Activated T-helper 17 cell treated with anti-CD3 and anti-CD28 coated beads, Interleukin-2, amount 50 U/mL, for 72 hours (primary cell): Measurements from ENCODE around the gene GGT6. TPM values are rescaled to one million over a fixed set of nuclear protein-coding genes. Genes with fewer than 3 reads are reported as not detected.

Experiments
- ATAC-seq: fragments of 150-1000 bp; cut with Tn5 transposase; replicated peaks from 2 replicates; pipeline ENCODE4 v1.10.0; 2021; ENCODE audit warnings: mild to moderate bottlenecking, moderate library complexity
- H3K27ac Mint-ChIP-seq: one replicate; pipeline ENCODE4 v1.8.0; 2022; ENCODE audit warnings: mixed read lengths
- H3K27me3 Mint-ChIP-seq: one replicate; pipeline ENCODE4 v1.8.0; 2022; ENCODE audit warnings: mixed read lengths
- H3K36me3 Mint-ChIP-seq: one replicate; pipeline ENCODE4 v1.8.0; 2022; ENCODE audit warnings: low read depth, mild to moderate bottlenecking, mixed read lengths
- H3K4me1 Mint-ChIP-seq: one replicate; pipeline ENCODE4 v1.8.0; 2022; ENCODE audit warnings: mixed read lengths
- H3K4me3 Mint-ChIP-seq: one replicate; pipeline ENCODE4 v1.8.0; 2022; ENCODE audit warnings: mild to moderate bottlenecking, mixed read lengths
- H3K9me3 Mint-ChIP-seq: one replicate; pipeline ENCODE4 v1.8.0; 2022; ENCODE audit warnings: mixed read lengths
- total RNA-seq, 2 donors: library from RNA; stranded (reverse); gene quantifications; one replicate each; pipeline ENCODE4 v1.2.3, GENCODE V29; 2022

GGT6 gene
- total RNA-seq, 2 donors from 2014 or later, result not detected

GRCh38 chr17:4512156-4513112 lies 47.9 kb downstream of the GGT6 start:
- peaks cover 12% of the 10 kb centered on the region for H3K4me1 Mint-ChIP-seq
- no peak overlapping the region for H3K4me3 Mint-ChIP-seq
- no peaks in the 10 kb centered on the region for H3K27me3 Mint-ChIP-seq
- ATAC-seq, result no peak
- H3K9me3 Mint-ChIP-seq, result no peaks in the 10 kb centered on the region
- no peak overlapping the region for H3K27ac Mint-ChIP-seq
- no peaks in the 10 kb centered on the region for H3K36me3 Mint-ChIP-seq

GRCh38 chr17:4511199-4511932 lies 49.0 kb downstream of the GGT6 start:
- peaks cover 12% of the 10 kb centered on the region for H3K4me1 Mint-ChIP-seq
- no peak for ATAC-seq
- no peak overlapping the region for H3K4me3 Mint-ChIP-seq
- no peaks in the 10 kb centered on the region for H3K9me3 Mint-ChIP-seq
- H3K36me3 Mint-ChIP-seq, result no peaks in the 10 kb centered on the region
- peak overlapping the region; percentile 30 for H3K27ac Mint-ChIP-seq
- H3K27me3 Mint-ChIP-seq, result no peaks in the 10 kb centered on the region

DNA sequence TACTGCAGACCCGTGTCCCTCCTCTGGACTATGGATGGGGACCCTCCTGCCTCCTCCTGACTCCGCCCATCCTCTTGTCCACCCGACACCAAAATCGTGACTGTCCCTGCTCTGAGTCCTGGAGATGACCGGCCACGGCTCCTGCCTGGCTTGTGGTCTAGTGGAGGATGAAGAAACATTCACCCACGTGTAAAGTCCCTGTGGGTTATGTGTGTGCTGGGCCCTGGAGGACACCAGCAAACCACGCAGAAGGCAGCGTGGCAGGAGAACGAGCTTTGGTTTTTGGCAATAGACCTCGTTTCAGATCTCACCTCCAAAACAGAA lies 49.8 kb downstream of the GGT6 start:
- Mint-ChIP-seq H3K27ac (peak overlapping the region; percentile 30), H3K4me1 (peaks cover 12% of the 10 kb centered on the region), H3K9me3 (no peaks in the 10 kb centered on the region), H3K36me3 (no peaks in the 10 kb centered on the region), H3K4me3 (no peak overlapping the region), H3K27me3 (no peaks in the 10 kb centered on the region)
- no peak for ATAC-seq

DNA sequence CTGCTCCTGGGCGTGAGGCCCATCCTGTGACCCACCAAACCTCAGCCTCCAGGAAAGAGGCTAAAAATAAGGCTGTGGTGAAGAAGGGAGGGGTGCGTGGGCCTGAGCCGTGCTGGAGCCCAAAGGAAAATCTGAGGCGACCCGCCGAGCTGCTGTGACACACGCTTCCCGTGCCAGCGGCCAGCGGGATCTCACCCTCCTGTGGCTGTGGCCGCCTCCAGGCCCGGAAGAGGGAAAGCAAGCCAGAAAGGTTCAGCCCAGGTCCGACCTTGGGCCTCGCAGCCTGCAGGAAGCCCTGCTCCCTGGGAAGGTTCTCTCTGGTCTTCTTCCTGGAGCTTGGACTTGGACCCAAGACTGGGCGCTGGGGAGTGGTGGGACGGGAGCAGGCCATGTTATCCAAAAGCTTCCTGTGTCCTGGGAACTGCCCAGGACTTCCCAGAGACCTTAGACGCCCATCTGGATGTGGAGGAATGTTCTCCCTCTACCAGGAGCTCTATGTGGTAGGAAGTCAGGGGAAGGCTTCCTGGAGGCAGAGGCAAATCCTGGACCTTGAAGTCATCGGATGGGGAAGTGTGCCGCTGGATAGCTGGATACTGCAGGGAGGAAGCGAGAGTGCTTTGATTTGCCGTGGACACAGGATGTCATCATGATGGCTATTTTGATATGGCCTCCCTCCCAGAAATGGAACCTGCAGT lies 50.3 kb downstream of the GGT6 start:
- peak; percentile 26 for ATAC-seq
- peak overlapping the region; percentile 27 for H3K4me3 Mint-ChIP-seq
- peak overlapping the region; percentile 73 for H3K27ac Mint-ChIP-seq
- no peaks in the 10 kb centered on the region for H3K36me3 Mint-ChIP-seq
- H3K27me3 Mint-ChIP-seq, result peaks cover under 1% of the 10 kb centered on the region
- H3K4me1 Mint-ChIP-seq, result peaks cover 17% of the 10 kb centered on the region
- no peaks in the 10 kb centered on the region for H3K9me3 Mint-ChIP-seq

DNA sequence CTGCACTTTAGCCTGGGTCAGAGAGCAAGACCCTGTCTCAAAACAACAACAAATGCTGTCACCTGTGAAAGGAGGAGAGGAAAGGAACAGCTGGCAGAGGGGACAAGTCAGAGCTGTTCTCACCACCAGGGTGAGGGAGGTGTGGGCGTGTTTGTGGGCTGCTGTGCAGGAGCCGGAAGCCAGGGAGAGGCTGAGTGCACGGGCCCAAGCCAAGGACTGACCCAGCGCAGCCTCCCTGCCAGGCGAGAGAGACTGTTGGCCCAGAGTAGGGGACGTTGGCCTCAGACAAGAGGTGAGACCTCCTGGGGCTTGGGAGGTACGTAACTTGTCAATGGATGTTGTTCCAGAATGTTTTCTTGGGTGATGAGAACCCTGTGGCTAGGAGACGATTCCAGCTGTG lies 51.0 kb downstream of the GGT6 start:
- Mint-ChIP-seq H3K4me1 (peaks cover 23% of the 10 kb centered on the region), H3K9me3 (no peaks in the 10 kb centered on the region), H3K27ac (peak overlapping the region; percentile 73), H3K27me3 (peaks cover 4% of the 10 kb centered on the region), H3K36me3 (no peaks in the 10 kb centered on the region), H3K4me3 (peak overlapping the region; percentile 27)
- peak; percentile 78 for ATAC-seq

DNA sequence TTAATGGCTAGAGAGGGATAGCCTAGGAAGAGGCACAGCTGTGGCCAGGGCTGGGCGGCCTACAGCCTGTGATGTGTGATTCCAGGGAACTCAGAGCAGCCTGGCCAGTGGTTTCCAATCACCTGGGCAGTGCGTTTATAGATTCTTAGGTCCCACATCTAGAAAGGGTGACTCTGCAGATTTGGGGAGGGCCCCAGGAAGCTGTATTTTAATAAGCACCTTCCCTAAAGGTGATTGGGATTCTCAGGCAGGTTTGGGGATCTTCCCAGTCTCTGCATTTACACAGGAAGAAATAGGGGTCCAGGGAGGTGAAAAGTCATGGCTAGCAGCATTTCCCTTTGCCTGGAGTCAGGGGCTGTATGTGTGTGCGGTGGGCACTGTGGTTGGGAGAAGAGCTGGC lies 52.2 kb downstream of the GGT6 start:
- peaks cover 4% of the 10 kb centered on the region for H3K27me3 Mint-ChIP-seq
- H3K27ac Mint-ChIP-seq, result peak overlapping the region; percentile 73
- H3K36me3 Mint-ChIP-seq, result no peaks in the 10 kb centered on the region
- H3K4me1 Mint-ChIP-seq, result peaks cover 29% of the 10 kb centered on the region
- no peak for ATAC-seq
- no peaks in the 10 kb centered on the region for H3K9me3 Mint-ChIP-seq
- H3K4me3 Mint-ChIP-seq, result no peak overlapping the region

GRCh38 chr17:4507361-4508111 lies 52.8 kb downstream of the GGT6 start:
- peaks cover 29% of the 10 kb centered on the region for H3K4me1 Mint-ChIP-seq
- H3K27ac Mint-ChIP-seq, result peak overlapping the region; percentile 73
- H3K4me3 Mint-ChIP-seq, result no peak overlapping the region
- no peaks in the 10 kb centered on the region for H3K36me3 Mint-ChIP-seq
- no peak for ATAC-seq
- no peaks in the 10 kb centered on the region for H3K9me3 Mint-ChIP-seq
- H3K27me3 Mint-ChIP-seq, result peaks cover 9% of the 10 kb centered on the region

Other genes starting within 250 kb of the GGT6 start
- gene UBE2G1, start 193.9 kb downstream of the GGT6 start, total RNA-seq, result 10 to 100 TPM; 40.6 to 65.4 TPM
- gene SPNS3, start 126.6 kb downstream of the GGT6 start, total RNA-seq, result 1 to 10 TPM; 2.4 to 5.8 TPM
- gene SPNS2, start 61.7 kb downstream of the GGT6 start, total RNA-seq, result under 1 TPM in 1 of 2 donors, not detected in 1; 0.45 TPM
- gene MYBBP1A, start 5.2 kb downstream of the GGT6 start, total RNA-seq, result 10 to 100 TPM; 47.5 to 95.4 TPM
- not detected for gene SMTNL2, start 24.0 kb upstream of the GGT6 start, total RNA-seq
- gene ALOX15, start 81.1 kb upstream of the GGT6 start, total RNA-seq, result under 1 TPM in 1 of 2 donors, not detected in 1; 0.24 TPM
- 100 to 1,000 TPM in 1 of 2 donors, 10 to 100 TPM in 1; 87.1 to 107 TPM for gene PELP1, start 143.6 kb upstream of the GGT6 start, total RNA-seq
- 100 to 1,000 TPM; 281 to 307 TPM for gene ARRB2, start 150.1 kb upstream of the GGT6 start, total RNA-seq
- gene MED11, start 170.9 kb upstream of the GGT6 start, total RNA-seq, result 10 to 100 TPM; 25.3 to 25.7 TPM
- under 1 TPM in 1 of 2 donors, not detected in 1; 0.42 TPM for gene ZMYND15, start 179.3 kb upstream of the GGT6 start, total RNA-seq
- gene CXCL16, start 179.4 kb upstream of the GGT6 start, total RNA-seq, result 1 to 10 TPM; 2.7 to 6.7 TPM
- gene TM4SF5, start 211.3 kb upstream of the GGT6 start, total RNA-seq, result not detected
- gene VMO1, start 225.8 kb upstream of the GGT6 start, total RNA-seq, result not detected
- not detected for gene GLTPD2, start 228.4 kb upstream of the GGT6 start, total RNA-seq
- gene PSMB6, start 235.6 kb upstream of the GGT6 start, total RNA-seq, result 100 to 1,000 TPM in 1 of 2 donors, 10 to 100 TPM in 1; 91.0 to 169 TPM
- gene PLD2, start 246.6 kb upstream of the GGT6 start, total RNA-seq, result 10 to 100 TPM; 23.3 to 35.0 TPM